Esophagus muscularis mucosa (tissue), 4 donors: ENCODE results near the gene CRHR2. TPM values are rescaled to one million over a fixed set of nuclear protein-coding genes. Genes with fewer than 3 reads are reported as not detected.

Experiments used
- DNase-seq: peaks from one replicate; pipeline ENCODE4 v3.0.0-alpha.2; 2017; ENCODE audit errors: extremely low spot score
- H3K27ac ChIP-seq, 4 donors: fragments of 200-600 bp; sonication (generic); replicated peaks in 1 of 4; 1 replicate in 3 of 4; 2 replicates in 1 of 4; pipeline ENCODE4 v1.5.1; 2016 to 2019; ENCODE audit warnings: mild to moderate bottlenecking in 1 of 4
- H3K27me3 ChIP-seq, 4 donors: fragments of 200-600 bp; sonication (generic); one replicate each; pipeline versions ENCODE4 v1.5.1 to v1.6.0; 2016 to 2019
- H3K36me3 ChIP-seq, 4 donors: fragments of 200-600 bp; sonication (generic); one replicate each; pipeline ENCODE4 v1.5.1; 2016 to 2019
- H3K4me1 ChIP-seq, 4 donors: fragments of 200-600 bp; sonication (generic); one replicate each; pipeline ENCODE4 v1.5.1; 2016 to 2019
- H3K4me3 ChIP-seq, 4 donors: fragments of 200-600 bp; sonication (generic); 1 replicate in 2 of 4; 2 replicates in 2 of 4; pipeline ENCODE4 v1.5.1; 2016 to 2019; ENCODE audit warnings: mild to moderate bottlenecking in 4 of 4, moderate library complexity in 1 of 4
- H3K9me3 ChIP-seq, 4 donors: fragments of 200-600 bp; sonication (generic); 1 replicate in 3 of 4; 2 replicates in 1 of 4; pipeline ENCODE4 v1.5.1; 2016 to 2019
- CTCF ChIP-seq, 3 experiments: fragments of 200-600 bp in 2 of 3; fragments of 450-650 bp in 1 of 3; sonication (generic) in 2 of 3; IDR thresholded peaks; one replicate each; pipeline ENCODE4 v1.5.1; 2017 to 2019; ENCODE audit warnings: antibody characterized with exemption in 3 of 3, mild to moderate bottlenecking in 2 of 3, moderate library complexity in 1 of 3
- EP300 ChIP-seq: sonication (generic); formaldehyde crosslinking; IDR thresholded peaks from one replicate; pipeline ENCODE4 v1.6.1; 2017; ENCODE audit warnings: antibody characterized with exemption
- POLR2A ChIP-seq: fragments of 450-650 bp; IDR thresholded peaks from one replicate; pipeline ENCODE4 v1.6.1; 2017; ENCODE audit warnings: antibody characterized with exemption, moderate library complexity, mild to moderate bottlenecking, low read depth
- POLR2AphosphoS5 ChIP-seq, 2 donors: sonication (generic); formaldehyde crosslinking; IDR thresholded peaks; one replicate each; pipeline ENCODE4 v1.6.1; 2017; ENCODE audit warnings: antibody characterized with exemption in 2 of 2
- WGBS: methylation state at CpG from one replicate; pipeline ENCODE4 v1.1.5; 2018; 5-methylcytosine and 5-hydroxymethylcytosine counted together
- intact Hi-C: fragments of 100-400 bp; cut with DNase I; formaldehyde crosslinking; loops from one replicate; pipeline ENCODE4 v1.15.1; 2023
- total RNA-seq, 4 donors: library from RNA; depleted of rRNA; stranded (reverse); fragments of >200 nt; gene quantifications; one replicate each; pipeline versions ENCODE4 v1.1.0 to v1.2.1, GENCODE V29; 2016

The CRHR2 gene
- total RNA-seq, 4 donors from 2014 or later = 0.13 to 0.29 TPM; not detected in 2

GRCh38 chr7:30659312-30659711 is 22.9 kb downstream of the CRHR2 start:
- Histone ChIP-seq H3K9me3 (no peaks in the 10 kb centered on the region), H3K4me3 (no peak overlapping the region), H3K36me3 (no peaks in the 10 kb centered on the region), H3K27me3 (peaks cover 0 to 6% (median 0%) of the 10 kb centered on the region in 4 donors), H3K4me1 (no peaks in the 10 kb centered on the region), H3K27ac (no peak overlapping the region)
- TF ChIP-seq EP300 (no peak), POLR2AphosphoS5 (IDR thresholded peaks at IDR 0.05) (no peak), POLR2A (no peak), CTCF (IDR thresholded peaks at IDR 0.05) (no peak)
- WGBS = 77% methylated on average over 3 of the region's 3 CpGs
- DNase-seq = no peak
- intact Hi-C loops = no loop called here

DNA sequence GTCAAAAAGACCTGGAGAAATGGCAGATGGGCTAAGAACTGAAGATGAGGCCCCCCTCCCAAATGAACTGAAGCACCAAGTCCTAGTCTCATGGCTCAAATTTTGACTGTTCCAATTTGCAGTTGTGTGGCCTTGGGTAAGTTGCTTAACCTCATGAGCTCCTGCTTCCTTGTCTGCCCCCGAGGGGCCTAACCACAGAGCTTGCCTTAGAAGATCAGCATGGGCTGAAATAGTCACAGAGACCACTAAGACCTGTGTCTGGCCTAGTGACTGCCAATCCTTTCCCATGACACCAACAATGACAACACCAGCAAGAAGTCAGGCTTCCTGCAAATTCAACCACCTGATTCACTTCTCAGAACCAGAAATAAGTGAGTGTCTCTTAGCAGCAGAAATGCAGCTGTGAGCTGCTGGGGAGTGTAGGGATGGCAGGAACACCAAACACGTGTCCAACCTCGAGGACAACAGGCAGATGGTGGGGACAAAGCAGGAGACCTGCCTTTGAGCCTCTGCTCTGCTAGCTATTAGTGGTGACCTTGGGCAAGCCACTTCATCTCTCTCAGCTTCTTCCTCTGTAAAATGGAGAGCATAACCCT is 23.7 kb downstream of the CRHR2 start:
- no peak overlapping the region for H3K27ac ChIP-seq
- no peak for DNase-seq
- WGBS = 76% methylated on average over 2 of the region's 3 CpGs
- H3K27me3 ChIP-seq = peaks cover 0 to 5% (median 0%) of the 10 kb centered on the region in 4 donors
- H3K36me3 ChIP-seq = no peaks in the 10 kb centered on the region
- no peaks in the 10 kb centered on the region for H3K4me1 ChIP-seq
- intact Hi-C loops = no loop called here
- no peak for TF ChIP-seq POLR2A
- TF ChIP-seq POLR2AphosphoS5 (IDR thresholded peaks at IDR 0.05) = no peak
- TF ChIP-seq EP300 = no peak
- no peak for TF ChIP-seq CTCF (IDR thresholded peaks at IDR 0.05)
- H3K9me3 ChIP-seq = no peaks in the 10 kb centered on the region
- H3K4me3 ChIP-seq = no peak overlapping the region

GRCh38 chr7:30657131-30657530 is 25.1 kb downstream of the CRHR2 start:
- H3K4me3 ChIP-seq = no peak overlapping the region
- H3K27ac ChIP-seq = no peak overlapping the region
- no peak for DNase-seq
- H3K9me3 ChIP-seq = no peaks in the 10 kb centered on the region
- 100% methylated on average over 2 of the region's 2 CpGs for WGBS
- no peaks in the 10 kb centered on the region for H3K27me3 ChIP-seq
- TF ChIP-seq POLR2AphosphoS5 (IDR thresholded peaks at IDR 0.05) (no peak), CTCF (IDR thresholded peaks at IDR 0.05) (no peak), POLR2A (no peak), EP300 (no peak)
- no peaks in the 10 kb centered on the region for H3K4me1 ChIP-seq
- intact Hi-C loops = no loop called here
- H3K36me3 ChIP-seq = no peaks in the 10 kb centered on the region

DNA sequence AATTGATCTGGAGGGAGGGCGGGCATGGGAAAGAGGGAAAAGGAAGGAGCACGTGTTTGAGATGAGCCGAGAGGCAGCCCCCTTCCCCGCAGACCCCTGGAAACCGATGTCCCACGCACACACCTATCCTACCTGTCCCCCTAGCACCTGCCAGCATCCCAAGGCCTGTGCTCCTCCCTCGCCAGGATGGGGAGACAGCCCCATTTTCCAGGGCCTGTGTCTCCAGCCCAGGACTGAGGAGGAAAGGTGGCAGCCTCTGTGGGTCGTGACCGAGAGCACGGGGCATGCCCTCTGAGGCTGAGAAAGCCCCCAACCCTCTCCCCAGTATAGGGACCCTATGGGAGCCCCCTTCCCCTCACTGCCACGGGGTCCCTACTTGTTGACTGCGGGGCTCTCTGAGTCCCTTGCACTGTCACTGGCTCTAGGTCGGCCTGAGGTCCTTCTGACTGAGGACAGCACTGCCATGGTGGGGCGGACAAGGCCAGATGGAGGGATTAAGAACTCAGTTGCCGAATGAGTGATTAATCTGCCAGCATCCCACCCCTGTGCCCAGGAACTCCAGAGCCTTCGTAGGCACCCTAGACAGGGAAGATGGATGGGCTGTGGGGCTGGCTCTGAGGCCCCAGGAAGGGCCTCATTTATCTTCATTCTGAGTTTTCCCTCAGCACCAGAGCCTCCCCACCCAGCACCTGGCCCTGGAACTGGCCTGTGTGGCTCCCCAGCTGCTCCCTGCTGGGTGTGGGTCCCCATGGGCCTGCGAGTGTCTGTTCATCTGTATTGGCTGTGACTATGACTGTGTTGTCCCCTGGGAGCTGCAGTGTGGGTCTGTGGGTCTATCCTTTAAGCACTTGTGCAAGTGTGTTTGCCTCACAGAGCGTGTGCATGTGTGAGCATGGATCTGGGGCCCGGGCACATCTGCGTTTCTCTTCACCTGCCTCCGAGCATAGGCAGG is 26.0 kb downstream of the CRHR2 start:
- intact Hi-C loops = no loop called here
- H3K4me1 ChIP-seq = no peaks in the 10 kb centered on the region
- TF ChIP-seq EP300 (no peak), POLR2AphosphoS5 (IDR thresholded peaks at IDR 0.05) (no peak), POLR2A (no peak), CTCF (IDR thresholded peaks at IDR 0.05) (no peak)
- no peak overlapping the region for H3K27ac ChIP-seq
- 82% methylated on average over 20 of the region's 21 CpGs for WGBS
- DNase-seq = no peak
- no peaks in the 10 kb centered on the region for H3K27me3 ChIP-seq
- H3K9me3 ChIP-seq = no peaks in the 10 kb centered on the region
- no peaks in the 10 kb centered on the region for H3K36me3 ChIP-seq
- H3K4me3 ChIP-seq = no peak overlapping the region
